Measurements from ENCODE around the gene BBS4. TPM values are rescaled to one million over a fixed set of nuclear protein-coding genes. Genes with fewer than 3 reads are reported as not detected.

BBS4 gene
- total RNA-seq, 1 donor from 2014 or later = 17.7 TPM

- Histone ChIP-seq H3K4me3 (ENCODE audit: insufficient read depth, low read depth, low read length) (peak within 1 kb of the TSS; percentile 99), H3K9me3 (ENCODE audit: insufficient read depth, low read depth, low read length) (no peaks in the 10 kb centered on the region), H3K27me3 (ENCODE audit: insufficient read depth, low read length) (no peaks in the 10 kb centered on the region), H3K9ac (ENCODE audit: low read length) (peak within 1 kb of the TSS; percentile 92), H3K36me3 (ENCODE audit: insufficient read depth, low read length) (no peaks in the 10 kb centered on the region), H3K79me2 (ENCODE audit: insufficient read depth, low read length) (peaks cover 41% of the 10 kb centered on the region), H4K20me1 (ENCODE audit: insufficient read depth, low read length) (peaks cover 33% of the 10 kb centered on the region), H2AFZ (ENCODE audit: low read depth, low read length) (peak within 1 kb of the TSS; percentile 90), H3K27ac (ENCODE audit: low read depth, low read length) (peak within 1 kb of the TSS; percentile 86), H3K4me1 (ENCODE audit: insufficient read depth, low read length) (peaks cover 26% of the 10 kb centered on the region), H3K4me2 (ENCODE audit: low read length) (peak within 1 kb of the TSS; percentile 96)
- Mint-ChIP-seq H3K27me3 (ENCODE audit: low read depth, unreplicated experiment) (no peaks in the 10 kb centered on the region), H3K4me1 (ENCODE audit: low read depth, unreplicated experiment) (peaks cover 47% of the 10 kb centered on the region), H3K36me3 (ENCODE audit: low read depth, unreplicated experiment) (no peaks in the 10 kb centered on the region), H3K27ac (ENCODE audit: unreplicated experiment) (peak within 1 kb of the TSS; percentile 96), H3K4me3 (ENCODE audit: unreplicated experiment) (peak within 1 kb of the TSS; percentile 92), H3K9me3 (ENCODE audit: unreplicated experiment) (no peaks in the 10 kb centered on the region)
- FAIRE-seq (no peak), DNase-seq (ENCODE audit: low read depth) (peak; percentile 84)
- TF ChIP-seq CTCF (IDR thresholded peaks at IDR 0.05; ENCODE audit: insufficient read depth, low read depth, low read length) = peak; percentile 67
- TF ChIP-seq EZH2 (IDR thresholded peaks at IDR 0.05; ENCODE audit: insufficient read depth, low read length) = no peak
Measured at GRCh38 chr15:72783640-72784455, 97.8 kb downstream of the BBS4 start, which contains the start of gene ADPGK. ADPGK (minus strand) TSS chr15:72783758; CDS start chr15:72783691, 67 bp downstream.

- Mint-ChIP-seq H3K27ac (ENCODE audit: unreplicated experiment) (peak overlapping the region; percentile 96), H3K4me1 (ENCODE audit: low read depth, unreplicated experiment) (peaks cover 46% of the 10 kb centered on the region), H3K36me3 (ENCODE audit: low read depth, unreplicated experiment) (no peaks in the 10 kb centered on the region), H3K4me3 (ENCODE audit: unreplicated experiment) (peak overlapping the region; percentile 86), H3K27me3 (ENCODE audit: low read depth, unreplicated experiment) (no peaks in the 10 kb centered on the region), H3K9me3 (ENCODE audit: unreplicated experiment) (no peaks in the 10 kb centered on the region)
- DNase-seq (ENCODE audit: low read depth) (no peak), FAIRE-seq (no peak)
- H3K27me3 ChIP-seq (ENCODE audit: insufficient read depth, low read length) = no peaks in the 10 kb centered on the region
- H3K4me1 ChIP-seq (ENCODE audit: insufficient read depth, low read length) = peaks cover 26% of the 10 kb centered on the region
- no peaks in the 10 kb centered on the region for H3K9me3 ChIP-seq (ENCODE audit: insufficient read depth, low read depth, low read length)
- peak overlapping the region; percentile 96 for H3K4me2 ChIP-seq (ENCODE audit: low read length)
- H3K9ac ChIP-seq (ENCODE audit: low read length) = peak overlapping the region; percentile 92
- no peaks in the 10 kb centered on the region for H3K36me3 ChIP-seq (ENCODE audit: insufficient read depth, low read length)
- TF ChIP-seq CTCF (IDR thresholded peaks at IDR 0.05; ENCODE audit: insufficient read depth, low read depth, low read length) (no peak), EZH2 (IDR thresholded peaks at IDR 0.05; ENCODE audit: insufficient read depth, low read length) (no peak)
- H2AFZ ChIP-seq (ENCODE audit: low read depth, low read length) = peak overlapping the region; percentile 90
- peak overlapping the region; percentile 86 for H3K27ac ChIP-seq (ENCODE audit: low read depth, low read length)
- peaks cover 30% of the 10 kb centered on the region for H4K20me1 ChIP-seq (ENCODE audit: insufficient read depth, low read length)
- peaks cover 38% of the 10 kb centered on the region for H3K79me2 ChIP-seq (ENCODE audit: insufficient read depth, low read length)
- H3K4me3 ChIP-seq (ENCODE audit: insufficient read depth, low read depth, low read length) = peak overlapping the region; percentile 99
Measured at GRCh38 chr15:72784456-72784876, 98.5 kb downstream of the BBS4 start.

GRCh38 chr15:72785432-72785831 is 99.4 kb downstream of the BBS4 start:
- peak; percentile 66 for DNase-seq (ENCODE audit: low read depth)
- H3K4me1 Mint-ChIP-seq (ENCODE audit: low read depth, unreplicated experiment) = peaks cover 51% of the 10 kb centered on the region
- Histone ChIP-seq H3K79me2 (ENCODE audit: insufficient read depth, low read length) (peaks cover 31% of the 10 kb centered on the region), H3K9me3 (ENCODE audit: insufficient read depth, low read depth, low read length) (no peaks in the 10 kb centered on the region), H3K4me3 (ENCODE audit: insufficient read depth, low read depth, low read length) (no peak overlapping the region), H3K4me1 (ENCODE audit: insufficient read depth, low read length) (peaks cover 30% of the 10 kb centered on the region), H3K4me2 (ENCODE audit: low read length) (peak overlapping the region; percentile 51), H3K27ac (ENCODE audit: low read depth, low read length) (peak overlapping the region; percentile 86), H4K20me1 (ENCODE audit: insufficient read depth, low read length) (peaks cover 20% of the 10 kb centered on the region), H3K9ac (ENCODE audit: low read length) (peak overlapping the region; percentile 92), H3K36me3 (ENCODE audit: insufficient read depth, low read length) (no peaks in the 10 kb centered on the region), H2AFZ (ENCODE audit: low read depth, low read length) (peak overlapping the region; percentile 90), H3K27me3 (ENCODE audit: insufficient read depth, low read length) (no peaks in the 10 kb centered on the region)
- peaks cover 2% of the 10 kb centered on the region for H3K27me3 Mint-ChIP-seq (ENCODE audit: low read depth, unreplicated experiment)
- no peak for FAIRE-seq
- H3K27ac Mint-ChIP-seq (ENCODE audit: unreplicated experiment) = peak overlapping the region; percentile 96
- no peaks in the 10 kb centered on the region for H3K36me3 Mint-ChIP-seq (ENCODE audit: low read depth, unreplicated experiment)
- no peaks in the 10 kb centered on the region for H3K9me3 Mint-ChIP-seq (ENCODE audit: unreplicated experiment)
- peak overlapping the region; percentile 86 for H3K4me3 Mint-ChIP-seq (ENCODE audit: unreplicated experiment)
- no peak for TF ChIP-seq CTCF (IDR thresholded peaks at IDR 0.05; ENCODE audit: insufficient read depth, low read depth, low read length)
- no peak for TF ChIP-seq EZH2 (IDR thresholded peaks at IDR 0.05; ENCODE audit: insufficient read depth, low read length)

All from astrocyte (in vitro differentiated cells and primary cell).